Measurements from ENCODE around the gene LMAN1.
A peak's percentile ranks its signal among the peaks of the same experiment; 100 is the strongest.

The LMAN1 gene

DNA sequence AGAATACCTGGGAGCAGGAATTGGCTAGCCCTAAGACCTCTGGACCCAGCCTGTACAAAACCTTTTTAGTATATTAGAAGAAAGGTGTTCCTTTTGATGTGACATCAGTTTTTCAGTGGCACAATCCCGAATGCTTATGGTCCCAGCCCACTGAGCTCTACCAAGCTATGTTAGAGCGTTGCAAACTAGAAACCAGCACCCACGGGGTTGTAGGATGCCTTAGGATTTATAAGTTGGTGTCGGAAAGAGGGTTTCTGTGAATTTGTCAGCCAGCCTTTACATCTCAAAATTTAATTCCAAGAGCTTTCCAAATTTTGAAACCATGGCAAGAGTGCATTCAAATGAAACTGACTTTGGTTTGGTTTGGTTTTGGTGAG is 499 bp upstream of the LMAN1 start:
- DNase-seq, result no peak

DNA sequence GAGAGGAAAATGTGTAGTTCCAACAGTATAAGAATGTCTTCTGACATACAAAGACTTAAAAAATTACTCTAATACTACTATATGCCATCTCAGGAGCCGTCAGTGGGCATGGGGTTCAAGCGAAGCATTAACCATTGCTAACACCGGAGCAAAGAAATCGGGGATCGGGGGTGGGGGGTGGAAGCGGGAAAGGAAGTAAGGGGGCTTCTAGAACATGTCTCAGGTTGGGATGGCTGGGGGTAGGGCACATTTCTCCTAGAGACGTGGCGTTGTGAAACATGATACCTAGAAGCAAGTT is 702 bp downstream of the LMAN1 start:
- peak; percentile 64 for DNase-seq

DNA sequence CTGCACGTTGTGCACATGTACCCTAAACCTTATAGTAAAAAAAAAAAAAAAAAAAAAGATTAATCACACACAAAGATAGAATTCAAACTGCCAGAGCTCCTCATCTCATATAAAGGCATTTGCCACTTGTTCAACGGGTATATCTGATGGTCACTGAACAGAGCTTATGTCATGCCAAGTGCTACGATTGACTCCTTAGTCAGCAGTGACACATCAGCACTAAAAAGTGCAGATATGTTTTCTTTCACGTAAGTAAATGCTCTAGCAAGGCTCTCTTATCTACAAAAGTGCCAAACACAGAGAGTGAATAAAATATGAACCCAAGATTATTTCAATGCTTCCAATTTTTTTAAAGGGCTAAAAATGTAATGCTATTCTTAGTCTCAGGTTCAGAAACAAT is 1.1 kb downstream of the LMAN1 start:
- DNase-seq, result peak; percentile 82

GRCh38 chr18:59354731-59355130 is 4.3 kb downstream of the LMAN1 start:
- DNase-seq, result no peak

DNA sequence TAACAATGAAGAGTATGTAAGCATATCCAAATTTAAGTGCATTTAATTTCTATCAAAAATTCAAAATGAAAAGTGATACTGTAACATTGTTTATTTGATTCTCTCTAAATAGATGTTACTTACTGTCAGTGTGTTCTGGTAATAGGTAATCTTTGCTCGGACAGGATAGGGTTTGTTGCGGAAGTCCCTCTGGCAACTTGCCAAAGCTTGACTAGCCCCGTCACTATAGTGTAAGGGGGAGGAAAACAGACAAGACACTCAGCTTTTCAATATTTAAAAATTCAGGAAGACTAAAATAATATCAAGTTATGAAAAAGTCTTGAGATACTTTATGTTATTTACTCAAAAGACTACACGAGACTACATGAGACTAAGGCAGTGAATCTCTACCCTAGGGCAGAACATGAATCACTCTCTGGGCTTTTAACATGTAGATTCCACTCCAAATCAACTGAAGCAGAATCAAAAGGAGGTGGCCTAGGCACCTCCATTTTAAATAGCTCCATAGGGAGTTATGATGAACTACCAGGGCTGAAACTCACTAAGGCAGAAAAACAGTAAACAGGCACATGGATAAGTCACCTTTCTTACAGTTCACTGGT is 5.9 kb downstream of the LMAN1 start:
- peak; percentile 22 for DNase-seq

DNA sequence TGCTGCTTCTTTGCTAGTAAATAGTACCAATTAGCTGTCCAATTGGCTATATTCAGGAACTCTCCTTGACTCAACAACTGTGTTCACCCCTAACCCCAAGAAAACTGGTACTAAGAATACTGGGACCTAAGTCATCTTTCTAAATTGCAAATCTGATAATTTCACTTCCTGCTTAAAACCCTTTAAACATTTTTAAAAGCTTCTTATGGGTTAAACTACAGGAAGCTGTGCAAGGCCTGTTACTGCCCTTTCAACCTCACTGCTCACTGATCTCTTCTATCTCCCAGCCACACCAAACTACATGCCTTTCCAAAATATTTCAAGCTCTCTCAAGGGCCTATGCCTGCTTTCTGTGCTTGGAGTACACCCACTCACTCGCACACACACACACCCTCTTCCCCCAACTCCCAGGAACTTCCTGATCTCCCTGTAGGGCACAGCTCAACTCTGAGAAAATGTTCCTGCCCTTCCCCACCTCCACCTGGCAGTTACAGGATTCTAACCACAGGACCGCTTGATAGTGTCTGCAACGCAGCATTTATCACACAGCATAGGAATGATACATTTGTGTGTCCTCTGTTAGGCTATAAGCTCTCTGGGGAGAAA is 6.7 kb downstream of the LMAN1 start:
- DNase-seq, result no peak

- peak; percentile 42 for DNase-seq
These were observed 13.5 kb downstream of the LMAN1 start for GRCh38 chr18:59345556-59345955.

GRCh38 chr18:59344996-59345395 is 14.1 kb downstream of the LMAN1 start:
- no peak for DNase-seq

DNA sequence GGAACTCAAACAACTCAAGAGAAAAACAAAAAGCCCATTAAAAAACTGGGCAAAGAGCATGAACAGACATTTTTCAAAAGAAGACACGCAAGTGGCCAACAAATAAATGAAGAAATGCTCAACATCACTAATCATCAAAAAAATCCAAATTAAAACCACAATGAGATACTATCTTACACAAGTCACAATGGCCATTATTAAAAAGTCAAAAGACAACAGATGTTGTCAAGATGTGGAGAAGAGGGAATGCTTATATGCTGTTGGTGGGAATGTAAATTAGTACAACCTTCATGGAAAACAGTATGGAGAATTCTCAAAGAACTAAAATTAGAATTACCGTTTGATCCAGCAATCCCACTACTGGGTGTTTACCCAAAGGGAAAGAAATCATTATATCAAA is 15.1 kb downstream of the LMAN1 start:
- no peak for DNase-seq

DNA sequence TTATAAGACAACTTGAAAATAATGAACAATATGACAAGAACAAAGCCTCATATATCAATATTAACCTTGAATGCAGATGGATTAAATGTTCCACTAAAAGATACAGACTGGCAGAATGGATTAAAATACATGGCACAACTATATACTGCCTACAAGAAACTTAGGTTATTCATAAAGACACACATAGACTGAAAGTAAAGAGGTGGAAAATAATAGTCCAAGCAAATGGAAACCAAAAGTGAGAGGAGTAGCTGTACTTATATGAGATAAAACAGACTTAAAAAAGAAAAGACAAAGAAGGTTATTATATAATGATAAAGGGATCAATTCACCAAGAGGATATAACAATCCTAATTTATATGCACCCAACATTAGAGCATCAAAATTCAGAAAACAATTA is 18.2 kb downstream of the LMAN1 start:
- no peak for DNase-seq

GRCh38 chr18:59340312-59340711 is 18.8 kb downstream of the LMAN1 start:
- DNase-seq, result no peak

DNA sequence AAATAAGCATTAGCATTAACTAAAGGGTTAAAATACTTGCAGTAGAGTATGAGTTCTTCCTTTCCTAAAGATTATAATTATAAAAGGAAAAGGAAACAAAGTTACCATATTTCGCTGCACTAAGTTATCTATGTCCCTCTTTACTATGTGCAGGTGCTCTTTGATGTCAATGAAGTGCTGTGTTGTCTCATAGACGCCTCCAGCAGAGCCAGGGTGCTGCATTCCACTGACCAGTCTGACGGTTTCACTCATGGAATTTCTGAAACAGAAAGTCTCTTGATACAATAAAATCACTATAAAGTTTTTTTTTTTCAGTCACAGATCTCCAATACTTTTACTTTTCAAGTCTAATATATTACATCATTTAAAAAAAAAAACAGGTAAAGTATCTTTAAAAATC is 26.1 kb downstream of the LMAN1 start:
- DNase-seq, result no peak

- no peak for DNase-seq
These were observed 30.4 kb downstream of the LMAN1 start for GRCh38 chr18:59328683-59329082.

- DNase-seq, result no peak
These were observed 33.1 kb downstream of the LMAN1 start for GRCh38 chr18:59325965-59326364.

DNA sequence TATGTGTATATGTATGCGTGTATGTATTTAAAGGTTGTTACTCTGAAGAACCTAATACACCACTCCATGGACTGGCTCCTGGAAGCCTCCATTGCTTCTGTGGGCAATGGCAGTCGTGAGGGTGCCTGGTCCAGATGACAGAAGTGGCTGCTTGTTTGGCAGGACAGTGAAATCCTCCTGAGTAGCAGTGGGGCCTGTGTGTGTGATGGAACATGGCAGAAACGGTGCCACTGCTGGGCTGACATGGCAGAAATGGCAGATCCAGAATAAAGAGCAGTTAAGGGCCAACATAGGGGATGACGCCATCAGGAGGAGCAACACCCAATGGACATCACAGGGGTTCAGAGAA is 34.5 kb downstream of the LMAN1 start:
- DNase-seq, result no peak

- peak; percentile 59 for DNase-seq
These were observed 35.0 kb downstream of the LMAN1 start for GRCh38 chr18:59323931-59324622.

GRCh38 chr18:59318460-59319050 is 40.5 kb downstream of the LMAN1 start, which contains the start of gene CPLX4:
Gene CPLX4 (minus strand): TSS chr18:59318649. CDS start chr18:59318462, 187 bp downstream.
- DNase-seq, result no peak

DNA sequence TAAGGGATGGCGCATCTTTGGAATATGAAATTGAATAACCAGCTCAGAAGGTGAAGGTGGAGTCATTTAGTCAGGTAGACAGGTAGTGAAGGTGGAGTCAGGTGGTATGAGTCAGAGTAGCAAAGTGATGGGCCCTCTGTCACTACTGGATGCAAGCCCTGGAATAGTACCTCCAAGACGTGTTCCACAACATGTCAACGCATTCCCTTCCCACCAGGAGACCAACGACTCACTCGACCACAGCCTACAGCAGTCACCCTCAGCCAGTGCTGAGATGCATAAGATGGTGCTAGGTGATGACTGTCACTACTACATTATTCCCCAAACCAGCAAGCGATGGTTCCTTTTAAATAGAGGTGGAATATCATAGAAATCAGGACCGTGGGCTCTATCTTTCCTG is 47.4 kb downstream of the LMAN1 start:
- DNase-seq, result peak; percentile 58

DNA sequence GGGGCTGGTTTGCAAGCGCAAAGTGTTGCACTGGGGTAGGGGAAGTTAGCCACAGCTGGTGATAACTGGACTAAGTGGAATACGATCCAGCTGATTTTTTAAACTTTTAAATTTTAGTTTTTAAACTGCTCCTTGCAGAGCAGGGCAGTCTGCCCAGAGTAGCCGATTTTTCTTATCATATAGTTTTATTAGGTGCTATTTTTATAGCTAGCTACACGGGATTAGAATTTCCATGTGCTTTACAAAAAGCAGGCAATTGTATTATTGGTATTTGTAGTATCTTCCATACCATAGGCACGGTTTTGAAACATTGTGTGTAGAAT is 50.2 kb downstream of the LMAN1 start:
- no peak for DNase-seq

DNA sequence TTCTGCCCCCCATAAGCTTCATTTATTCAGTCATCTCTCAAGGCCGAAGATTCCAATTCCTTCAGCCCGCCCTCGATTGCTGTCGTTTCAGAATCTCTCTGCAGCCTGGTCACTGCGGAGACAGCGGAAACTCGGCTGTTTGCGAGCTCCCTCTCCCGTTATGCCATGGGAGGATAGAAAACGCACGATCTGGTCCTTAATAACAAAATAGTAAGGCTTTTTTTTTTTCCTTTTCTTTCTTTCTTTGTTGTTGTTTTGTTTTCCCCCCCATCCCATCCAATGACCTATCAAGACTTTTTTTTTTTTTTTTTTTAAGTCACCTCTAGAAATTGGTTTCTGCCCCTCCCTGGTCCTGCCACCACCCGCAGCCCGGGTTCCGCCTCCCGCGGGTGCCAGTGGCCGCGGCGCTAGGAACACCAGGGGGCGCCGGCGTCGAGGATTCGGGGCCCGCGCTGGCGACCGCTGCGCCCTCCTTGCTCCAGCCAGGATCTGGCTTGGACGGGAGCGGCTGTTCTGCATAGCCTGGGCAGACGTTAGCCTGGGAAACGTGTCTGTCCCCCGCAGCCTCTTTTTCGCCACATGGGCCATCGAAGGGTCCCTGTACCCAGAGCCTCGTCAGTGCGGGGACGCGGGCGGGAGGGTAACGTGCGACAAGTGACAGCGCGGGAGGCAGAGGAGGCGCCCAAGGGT is 50.7 kb downstream of the LMAN1 start:
- peak; percentile 67 for DNase-seq

DNA sequence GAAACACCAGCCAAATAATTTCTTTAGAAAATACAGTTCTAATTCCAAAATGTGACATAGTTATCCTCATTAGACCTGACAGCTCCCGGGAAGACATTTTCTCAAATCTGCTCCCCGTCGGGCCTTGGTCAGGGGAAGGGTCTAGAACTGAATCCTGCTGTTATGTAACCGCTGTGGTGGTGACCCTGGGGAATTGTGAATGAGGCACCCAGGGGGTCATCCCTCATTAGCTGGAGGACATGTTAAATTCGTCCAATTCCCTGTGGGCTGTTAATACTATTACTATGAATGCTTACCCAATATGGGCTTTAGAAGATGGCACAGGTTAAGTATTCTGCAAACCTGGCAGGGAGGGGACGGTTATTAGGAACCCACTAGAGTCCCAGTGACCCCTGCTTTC is 52.4 kb downstream of the LMAN1 start:
- DNase-seq, result no peak

- DNase-seq, result no peak
These were observed 53.8 kb downstream of the LMAN1 start for GRCh38 chr18:59305295-59305694.

GRCh38 chr18:59303656-59304195 is 55.3 kb downstream of the LMAN1 start:
- no peak for DNase-seq

DNA sequence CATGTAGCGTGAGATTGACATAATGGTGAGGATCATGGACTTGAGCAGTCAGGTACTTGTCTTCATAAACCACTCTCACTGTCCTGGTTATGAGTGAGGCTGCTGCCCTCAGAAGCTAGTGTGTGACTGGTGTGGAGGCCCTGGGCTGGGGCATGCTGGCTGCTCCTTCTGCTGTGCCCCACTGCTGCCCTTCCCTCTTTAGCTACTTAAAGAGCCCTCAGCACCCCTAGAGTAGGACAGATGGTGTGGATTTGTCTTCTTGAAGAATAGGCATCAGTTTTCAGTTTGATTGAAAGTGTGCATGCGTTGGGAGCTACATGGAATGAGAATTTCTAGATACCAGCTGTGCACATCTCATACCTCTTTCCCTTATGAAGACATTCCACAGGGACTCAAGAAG is 56.1 kb downstream of the LMAN1 start:
- DNase-seq, result no peak
